ENCODE measurements around the gene ANKMY1. TPM values are rescaled to one million over a fixed set of nuclear protein-coding genes. Genes with fewer than 3 reads are reported as not detected.
A peak's percentile ranks its signal among the peaks of the same experiment; 100 is the strongest.

The ANKMY1 gene
- polyA plus RNA-seq, 1 donor from 2014 or later = 18.4 TPM

DNA sequence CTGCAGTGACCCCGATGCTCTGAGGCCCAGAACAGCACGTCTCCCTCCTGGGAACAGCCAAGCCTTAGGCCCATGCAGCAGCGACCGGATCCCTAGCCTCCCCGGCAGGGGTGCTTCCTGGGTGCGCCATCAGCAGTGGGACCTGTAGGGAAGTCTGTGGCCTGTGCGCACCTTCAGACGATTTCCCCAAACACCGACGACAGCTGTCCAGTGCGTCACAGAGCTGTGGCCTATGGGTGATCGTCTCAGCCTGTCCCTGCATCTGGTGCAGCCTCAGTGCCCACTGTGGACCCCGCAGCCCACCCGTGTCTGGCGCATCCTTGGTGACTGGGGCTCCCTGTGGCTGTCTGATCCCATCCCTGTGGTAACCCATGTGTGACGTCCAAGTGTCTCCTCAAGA lies 113.3 kb downstream of the ANKMY1 start:
- Mint-ChIP-seq H3K27me3 (peaks cover 9% of the 10 kb centered on the region), H3K9me3 (no peaks in the 10 kb centered on the region), H3K4me3 (no peak overlapping the region), H3K36me3 (no peaks in the 10 kb centered on the region), H3K27ac (no peak overlapping the region), H3K4me1 (no peaks in the 10 kb centered on the region)

DNA sequence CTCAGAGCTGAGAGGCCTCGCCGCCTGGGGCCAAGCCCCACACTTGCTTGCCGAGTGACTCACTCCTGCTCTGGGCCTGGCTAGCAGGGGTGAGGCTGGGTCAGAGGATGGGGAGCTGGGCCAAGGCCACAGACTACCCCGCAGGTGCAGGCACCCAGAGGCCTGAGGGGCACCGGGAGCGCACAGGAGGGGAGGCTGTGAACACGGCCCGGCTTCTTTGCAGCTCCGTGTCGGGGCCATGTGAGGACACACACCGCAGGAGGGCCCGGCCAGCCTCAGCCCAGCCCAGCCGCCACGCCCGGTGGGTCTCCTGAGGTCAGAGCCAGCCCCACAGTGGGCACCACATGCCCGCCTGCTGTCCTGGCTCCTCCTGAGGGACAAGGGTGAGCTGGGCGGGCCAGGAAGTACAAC lies 113.9 kb downstream of the ANKMY1 start:
- Mint-ChIP-seq H3K27ac (no peak overlapping the region), H3K9me3 (no peaks in the 10 kb centered on the region), H3K27me3 (peaks cover 10% of the 10 kb centered on the region), H3K4me1 (no peaks in the 10 kb centered on the region), H3K4me3 (no peak overlapping the region), H3K36me3 (no peaks in the 10 kb centered on the region)

GRCh38 chr2:240442891-240443715 lies 114.7 kb downstream of the ANKMY1 start:
- no peaks in the 10 kb centered on the region for H3K36me3 Mint-ChIP-seq
- no peak overlapping the region for H3K4me3 Mint-ChIP-seq
- no peak overlapping the region for H3K27ac Mint-ChIP-seq
- peaks cover under 1 to 3% (median 2%) of the 10 kb centered on the region in 3 donors for H3K4me1 Mint-ChIP-seq
- H3K27me3 Mint-ChIP-seq = peaks cover 14% of the 10 kb centered on the region
- no peaks in the 10 kb centered on the region for H3K9me3 Mint-ChIP-seq

GRCh38 chr2:240441993-240442411 lies 115.8 kb downstream of the ANKMY1 start:
- peaks cover 2 to 6% (median 3%) of the 10 kb centered on the region in 3 donors for H3K4me1 Mint-ChIP-seq
- no peak overlapping the region for H3K27ac Mint-ChIP-seq
- peaks cover 15% of the 10 kb centered on the region for H3K27me3 Mint-ChIP-seq
- no peak overlapping the region for H3K4me3 Mint-ChIP-seq
- no peaks in the 10 kb centered on the region for H3K36me3 Mint-ChIP-seq
- H3K9me3 Mint-ChIP-seq = no peaks in the 10 kb centered on the region

DNA sequence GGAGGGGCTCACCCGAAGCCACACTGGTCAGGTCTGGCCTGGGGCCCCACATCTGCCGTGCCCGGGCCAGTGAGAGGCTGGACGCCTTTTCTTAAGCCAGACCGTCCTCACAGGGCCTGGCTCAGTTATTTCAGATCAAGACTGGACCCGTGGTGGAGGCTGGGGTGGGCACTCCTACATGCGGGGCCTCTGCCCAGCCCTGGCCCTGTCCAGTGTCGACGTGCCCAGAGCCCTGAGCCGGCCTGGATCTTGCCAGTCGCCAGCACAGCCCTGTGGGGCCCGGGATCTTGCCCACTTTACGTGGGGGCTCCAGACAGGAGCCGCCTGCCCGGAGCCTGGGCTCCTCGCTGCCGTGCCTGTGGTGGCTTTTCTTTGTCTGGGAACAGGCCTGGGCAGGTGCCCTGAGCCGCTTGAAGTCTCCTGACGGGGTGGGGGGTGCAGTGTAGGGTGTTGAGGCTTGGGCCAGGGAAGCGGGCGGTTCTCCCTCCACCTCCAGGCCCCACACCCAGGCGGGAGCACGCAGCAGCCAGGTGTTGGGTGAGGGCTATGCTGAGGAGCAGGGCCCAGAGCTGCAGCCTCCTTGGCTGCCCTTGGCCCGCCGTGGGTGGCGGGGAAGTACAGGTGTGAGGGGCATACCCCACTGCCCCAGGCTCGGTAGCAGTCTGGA lies 116.3 kb downstream of the ANKMY1 start:
- Mint-ChIP-seq H3K4me1 (peaks cover 2 to 6% (median 3%) of the 10 kb centered on the region in 3 donors), H3K27me3 (peaks cover 18% of the 10 kb centered on the region), H3K9me3 (no peaks in the 10 kb centered on the region), H3K27ac (no peak overlapping the region), H3K36me3 (no peaks in the 10 kb centered on the region), H3K4me3 (no peak overlapping the region)

- Mint-ChIP-seq H3K9me3 (no peaks in the 10 kb centered on the region), H3K4me3 (peak overlapping the region in 1 of 4 donors; percentile 12), H3K4me1 (peaks cover 2 to 6% (median 3%) of the 10 kb centered on the region in 3 donors), H3K27ac (no peak overlapping the region), H3K27me3 (peaks cover 18% of the 10 kb centered on the region), H3K36me3 (no peaks in the 10 kb centered on the region)
Measured at GRCh38 chr2:240440704-240441320, 117.0 kb downstream of the ANKMY1 start.

GRCh38 chr2:240440251-240440650 lies 117.5 kb downstream of the ANKMY1 start:
- Mint-ChIP-seq H3K27ac (no peak overlapping the region), H3K4me1 (peaks cover 2 to 6% (median 3%) of the 10 kb centered on the region in 3 donors), H3K36me3 (no peaks in the 10 kb centered on the region), H3K4me3 (no peak overlapping the region), H3K27me3 (peaks cover 15% of the 10 kb centered on the region), H3K9me3 (no peaks in the 10 kb centered on the region)

DNA sequence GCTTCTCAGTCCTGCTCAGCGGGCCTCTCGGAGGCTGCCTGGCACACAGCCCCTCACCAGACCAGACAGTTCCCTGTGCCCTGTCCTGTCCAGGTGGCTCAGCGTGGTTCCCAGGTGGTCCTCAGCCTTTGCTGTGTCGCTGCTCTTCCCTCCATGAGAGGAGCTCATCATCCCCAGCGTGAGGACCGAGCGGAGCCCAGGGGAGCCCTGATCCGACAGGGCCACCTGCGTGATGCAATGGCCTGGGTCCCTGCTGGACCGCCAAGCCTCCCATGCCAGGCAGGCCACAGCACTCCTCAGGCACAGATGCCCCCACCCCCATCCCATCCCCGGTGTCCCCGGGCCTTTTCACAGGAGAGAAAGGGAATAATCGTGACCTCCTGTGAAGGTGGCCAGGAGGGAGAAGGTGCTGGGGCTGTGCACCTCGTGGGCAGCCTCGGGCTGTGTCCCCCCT lies 118.1 kb downstream of the ANKMY1 start:
- H3K4me3 Mint-ChIP-seq = no peak overlapping the region
- H3K36me3 Mint-ChIP-seq = no peaks in the 10 kb centered on the region
- H3K27me3 Mint-ChIP-seq = peaks cover 15% of the 10 kb centered on the region
- no peak overlapping the region for H3K27ac Mint-ChIP-seq
- no peaks in the 10 kb centered on the region for H3K9me3 Mint-ChIP-seq
- peaks cover 2 to 6% (median 3%) of the 10 kb centered on the region in 3 donors for H3K4me1 Mint-ChIP-seq

GRCh38 chr2:240438810-240439697 lies 118.7 kb downstream of the ANKMY1 start:
- Mint-ChIP-seq H3K9me3 (no peaks in the 10 kb centered on the region), H3K4me3 (peak overlapping the region in 1 of 4 donors; percentile 65), H3K4me1 (peaks cover 3 to 6% (median 4%) of the 10 kb centered on the region in 3 donors), H3K36me3 (no peaks in the 10 kb centered on the region), H3K27ac (no peak overlapping the region), H3K27me3 (peaks cover 15% of the 10 kb centered on the region)

- Mint-ChIP-seq H3K27ac (no peak overlapping the region), H3K9me3 (no peaks in the 10 kb centered on the region), H3K4me3 (peak overlapping the region in 2 of 4 donors; percentile 27 to 58), H3K36me3 (no peaks in the 10 kb centered on the region), H3K27me3 (peaks cover 20% of the 10 kb centered on the region), H3K4me1 (peaks cover 3 to 6% (median 4%) of the 10 kb centered on the region in 3 donors)
Measured at GRCh38 chr2:240437861-240438809, 119.7 kb downstream of the ANKMY1 start.

GRCh38 chr2:240437551-240437860 lies 120.3 kb downstream of the ANKMY1 start:
- H3K4me1 Mint-ChIP-seq = peaks cover 3 to 6% (median 4%) of the 10 kb centered on the region in 3 donors
- no peaks in the 10 kb centered on the region for H3K36me3 Mint-ChIP-seq
- peaks cover 23% of the 10 kb centered on the region for H3K27me3 Mint-ChIP-seq
- peak overlapping the region in 1 of 3 donors; percentile 69 for H3K27ac Mint-ChIP-seq
- H3K9me3 Mint-ChIP-seq = no peaks in the 10 kb centered on the region
- peak overlapping the region in 2 of 4 donors; percentile 27 to 78 for H3K4me3 Mint-ChIP-seq

DNA sequence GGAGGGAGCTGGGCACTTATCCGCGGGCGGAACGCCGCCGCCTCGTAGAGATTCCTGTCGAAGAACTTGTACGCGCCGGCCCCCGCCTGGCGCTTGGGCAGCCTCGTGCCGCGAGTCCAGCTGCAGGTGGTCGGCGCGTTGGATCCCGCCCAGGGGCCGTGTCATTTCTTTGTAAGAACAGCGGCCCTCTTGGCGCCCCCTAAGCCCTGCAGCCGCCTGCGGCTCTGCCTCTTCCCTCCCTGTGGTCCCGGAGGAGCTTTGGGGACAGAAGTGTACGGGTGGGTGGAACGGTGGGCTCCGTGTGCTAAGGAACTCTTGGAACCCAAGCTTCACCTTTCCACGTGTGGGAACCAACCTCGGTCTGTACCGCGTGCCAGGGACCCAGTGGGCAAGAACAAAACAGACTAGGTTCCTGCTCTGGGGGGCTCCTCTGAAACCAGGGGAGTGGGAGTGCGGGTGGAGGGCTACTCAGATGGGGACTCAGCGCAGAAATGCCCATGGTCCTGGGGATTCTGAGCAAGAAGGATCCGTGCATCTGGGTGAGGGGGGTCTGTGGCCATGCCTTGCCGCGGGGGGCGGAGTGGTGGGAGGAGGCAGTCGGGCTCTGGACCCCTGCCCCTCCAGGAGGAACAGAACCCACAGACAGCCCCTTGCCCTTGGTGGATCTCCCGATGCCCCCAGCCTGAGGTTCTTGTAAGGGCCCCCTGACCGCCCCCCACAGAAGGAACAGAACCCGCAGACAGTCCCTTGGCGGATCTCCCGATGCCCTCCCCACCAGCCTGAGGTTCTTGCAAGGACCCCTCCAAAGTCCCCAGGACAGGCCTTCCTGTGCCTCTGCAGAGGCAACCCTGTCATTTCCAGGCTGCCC lies 120.9 kb downstream of the ANKMY1 start:
- H3K4me3 Mint-ChIP-seq = peak overlapping the region; percentile 55 to 78 (median 60)
- peaks cover 3 to 6% (median 4%) of the 10 kb centered on the region in 3 donors for H3K4me1 Mint-ChIP-seq
- H3K9me3 Mint-ChIP-seq = no peaks in the 10 kb centered on the region
- peak overlapping the region in 2 of 3 donors; percentile 31 to 69 for H3K27ac Mint-ChIP-seq
- no peaks in the 10 kb centered on the region for H3K36me3 Mint-ChIP-seq
- H3K27me3 Mint-ChIP-seq = peaks cover 25% of the 10 kb centered on the region
